T-helper 2 cell treated with Interferon-gamma antibody and Interleukin-4, amounts not matched to agents 100 ng/mL and 5 ng/mL, for 36 hours (primary cell): ENCODE data around the gene GLG1. TPM values are rescaled to one million over a fixed set of nuclear protein-coding genes. Genes with fewer than 3 reads are reported as not detected.
"Not testable (repeated sequence)": the region's sequence is repeated elsewhere in the genome, so short reads cannot be mapped to it uniquely, and the experiment has no call there.

Experiments
- intact Hi-C: fragments of 100-400 bp; cut with micrococcal nuclease; formaldehyde crosslinking; loops from one replicate; pipeline ENCODE4 v1.15.1; 2023
- total RNA-seq: library from RNA; stranded (reverse); gene quantifications from 2 replicates; pipeline ENCODE4 v1.2.3, GENCODE V29; 2022

Gene GLG1
- total RNA-seq, 1 donor from 2014 or later, result 93.7 TPM

DNA sequence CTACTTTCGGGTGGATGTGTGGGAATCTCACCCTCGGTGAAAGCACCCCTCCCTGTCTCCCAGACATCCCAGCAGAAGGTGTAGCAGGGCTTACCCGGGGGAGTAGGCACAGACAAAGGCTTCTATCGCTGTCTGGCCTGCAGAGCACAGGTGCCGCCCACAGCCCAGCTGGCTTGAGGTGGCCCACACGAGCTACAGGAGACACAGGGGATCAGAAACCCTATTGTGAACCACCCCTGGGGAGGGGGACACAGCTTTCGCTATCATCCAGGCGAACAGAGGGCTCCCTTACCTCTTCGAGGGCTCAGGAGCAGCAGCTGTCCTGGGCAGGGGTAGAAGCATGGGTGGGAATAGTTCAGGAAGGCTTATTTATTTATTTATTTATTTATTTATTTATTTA lies 193.4 kb downstream of the GLG1 start:
- intact Hi-C loops, result not testable (repeated sequence)

DNA sequence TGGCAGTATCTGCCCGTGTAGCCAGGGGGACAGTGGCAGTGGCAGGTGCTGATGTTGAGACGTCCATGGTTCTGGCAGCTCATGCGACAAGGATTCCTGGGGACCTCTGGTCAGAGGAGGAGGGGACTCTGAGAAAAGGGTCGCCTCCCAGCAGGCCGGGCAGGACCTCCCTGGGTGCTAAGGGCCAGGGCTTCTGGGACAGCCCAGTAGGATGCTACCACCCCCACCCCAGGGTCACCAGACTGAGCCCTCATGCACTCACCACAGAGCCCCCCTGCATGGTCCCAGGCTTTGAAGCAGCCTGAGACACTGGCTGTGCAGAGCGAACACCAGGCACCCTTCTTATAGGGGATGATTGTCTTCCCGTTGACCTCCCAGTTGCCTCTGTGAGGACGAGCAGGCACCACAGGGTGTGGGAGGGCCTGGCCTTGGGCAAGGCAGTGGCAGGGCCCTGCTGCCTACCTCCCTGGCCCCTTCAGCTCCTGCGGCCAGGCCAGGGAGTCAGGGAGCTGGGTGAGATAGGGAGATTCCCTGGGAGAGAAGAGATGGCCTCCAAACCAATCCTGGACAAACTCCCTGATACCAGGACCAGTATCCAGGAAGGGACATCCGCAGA lies 194.0 kb downstream of the GLG1 start:
- intact Hi-C loops, result not testable (repeated sequence)

DNA sequence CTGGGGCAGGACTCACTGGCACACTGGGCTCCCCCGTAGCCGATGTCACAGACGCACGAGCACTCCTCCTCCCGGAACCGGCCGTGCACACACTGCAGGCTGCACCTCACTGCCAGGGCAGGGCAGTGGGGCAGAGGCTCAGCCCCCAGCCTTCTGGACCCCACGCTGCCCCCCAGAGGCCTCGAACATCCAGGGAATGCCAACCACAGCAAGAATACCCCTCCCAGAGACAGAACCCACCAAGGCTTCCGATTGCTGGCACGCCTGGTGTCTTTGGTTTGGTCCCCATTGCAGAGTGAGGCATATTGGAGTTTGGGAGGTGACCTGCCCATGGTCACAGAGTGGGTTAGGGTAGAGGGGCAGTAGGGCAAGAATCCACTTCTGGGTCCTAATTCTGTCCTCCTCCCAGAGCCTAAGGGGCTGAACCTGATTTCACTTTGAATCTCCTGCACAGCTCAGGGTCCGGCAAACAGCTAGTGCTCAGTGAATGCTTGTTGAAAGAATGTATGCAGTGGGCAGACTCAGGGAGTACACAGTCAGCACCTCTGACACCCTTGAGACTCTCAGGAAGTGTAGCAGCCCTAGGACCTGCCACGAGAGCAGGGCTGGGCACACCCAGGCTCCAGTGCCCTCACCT lies 194.7 kb downstream of the GLG1 start:
- intact Hi-C loops, result not testable (repeated sequence)

DNA sequence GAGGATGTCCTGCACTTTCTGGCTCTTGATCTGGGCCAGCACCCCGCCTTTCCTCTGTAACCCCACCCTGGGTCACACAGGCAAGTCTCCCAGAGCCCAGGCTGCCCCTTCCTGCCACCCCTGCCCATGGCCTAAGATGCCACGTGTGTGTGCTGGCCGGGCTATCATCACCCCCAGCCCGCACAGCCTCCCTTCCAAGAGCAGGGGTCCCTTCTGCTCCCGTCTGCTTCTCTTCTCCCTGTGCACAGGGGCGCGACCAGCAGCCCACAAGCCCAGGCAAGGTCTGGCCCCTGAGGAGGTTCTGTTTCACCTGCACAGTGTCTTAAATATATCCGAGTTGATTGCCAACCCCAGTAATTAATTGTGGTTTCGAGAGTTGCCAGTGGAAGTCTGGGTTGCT lies 195.9 kb downstream of the GLG1 start:
- intact Hi-C loops, result not testable (repeated sequence)

DNA sequence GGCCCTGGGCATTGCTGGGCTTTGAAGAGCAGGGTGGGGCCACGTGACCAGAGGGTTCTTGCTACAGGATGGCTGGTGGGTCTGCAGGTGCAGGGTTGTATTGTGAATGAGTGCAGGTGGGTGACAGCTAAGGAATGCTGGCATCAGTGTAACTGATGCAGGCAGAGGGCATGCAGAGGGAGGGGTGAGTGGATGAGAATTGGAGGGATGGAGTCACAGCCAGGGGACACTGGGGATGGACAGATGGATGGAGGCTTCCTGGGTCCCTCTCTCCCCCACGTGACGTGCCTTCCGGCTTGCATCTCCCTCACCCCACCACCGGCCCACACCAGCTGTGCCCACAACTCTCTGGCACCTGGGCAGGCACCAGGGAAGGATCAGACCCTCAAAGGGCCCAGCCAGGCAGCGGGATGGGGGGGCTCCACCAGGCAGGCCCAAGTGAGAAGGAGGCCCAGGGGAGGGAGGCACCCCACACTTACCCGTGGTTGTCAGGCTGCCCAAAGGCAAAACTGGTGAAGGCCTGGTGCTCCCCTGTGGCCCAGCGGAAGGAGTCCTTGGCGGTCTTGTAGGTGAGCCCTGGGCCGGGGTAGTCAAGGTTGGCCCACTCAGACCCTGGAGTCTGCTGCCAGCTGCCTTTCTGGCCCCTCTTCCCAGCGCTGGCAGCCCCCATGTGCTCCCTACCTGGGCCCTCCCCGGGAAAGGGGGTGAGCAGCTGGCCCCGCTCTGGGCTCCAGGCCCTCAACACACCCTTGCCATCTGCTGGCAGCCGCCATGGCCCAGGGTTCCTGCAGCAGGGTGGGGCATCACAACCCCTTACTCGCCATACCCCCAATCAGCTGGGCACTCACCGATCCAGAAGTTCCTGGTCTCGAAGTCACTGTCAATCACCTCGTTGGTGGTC lies 196.6 kb downstream of the GLG1 start:
- intact Hi-C loops, result not testable (repeated sequence)

DNA sequence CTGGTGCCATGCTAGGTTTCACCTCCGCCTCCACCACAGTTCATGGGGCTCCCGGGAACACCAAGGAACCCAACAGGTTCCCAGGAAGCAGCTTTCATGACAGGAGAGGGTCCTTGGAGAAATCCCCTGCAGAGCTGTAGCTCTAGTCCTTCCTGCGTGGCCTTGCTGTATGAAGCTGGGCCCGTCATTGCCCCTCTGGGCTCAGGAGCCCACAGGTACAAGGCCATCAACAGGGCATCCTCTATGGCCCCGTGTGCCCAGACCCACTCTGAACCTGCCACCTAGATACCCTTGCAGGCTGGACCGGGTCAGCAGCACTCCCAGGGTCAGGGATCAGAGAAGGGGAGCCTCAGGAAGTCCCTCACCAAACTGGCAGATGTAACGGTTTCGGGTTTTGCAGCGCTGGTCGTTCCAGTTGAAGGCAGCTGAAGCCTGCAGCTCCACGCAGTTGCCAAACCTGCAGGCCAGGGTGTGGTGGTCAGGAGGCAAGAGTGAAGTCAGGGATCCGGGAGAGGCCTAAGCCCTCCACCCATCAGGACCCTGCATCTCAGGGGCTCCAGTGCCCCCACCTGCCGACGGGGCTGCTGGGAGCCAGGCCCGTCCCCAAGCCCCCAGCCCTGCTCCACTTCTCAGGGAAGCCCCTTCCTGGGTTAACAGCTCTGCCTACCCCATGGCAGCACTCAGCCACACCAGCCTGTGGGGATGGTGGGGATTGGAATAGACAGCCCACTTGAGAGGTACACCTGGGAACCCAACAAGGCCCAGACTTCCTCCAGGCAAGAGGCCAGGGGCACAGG lies 197.5 kb downstream of the GLG1 start:
- intact Hi-C loops, result not testable (repeated sequence)

DNA sequence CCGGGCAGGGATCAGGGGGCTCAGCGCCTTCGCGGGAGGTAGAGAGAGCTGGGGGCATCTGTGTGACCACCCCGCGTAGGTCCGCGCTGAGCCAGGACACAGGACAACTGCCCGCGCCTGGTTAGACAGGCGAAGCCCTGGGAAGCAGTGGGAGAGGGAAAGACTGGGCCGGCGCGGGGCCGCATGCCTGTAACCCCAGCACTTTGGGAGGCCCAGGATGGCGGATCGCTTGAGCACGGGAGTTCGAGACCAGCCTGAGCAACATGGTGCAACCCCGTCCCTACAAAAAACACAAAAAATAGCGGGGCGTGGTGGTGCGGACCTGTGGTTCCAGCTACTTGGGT lies 199.6 kb downstream of the GLG1 start:
- intact Hi-C loops, result not testable (repeated sequence)

DNA sequence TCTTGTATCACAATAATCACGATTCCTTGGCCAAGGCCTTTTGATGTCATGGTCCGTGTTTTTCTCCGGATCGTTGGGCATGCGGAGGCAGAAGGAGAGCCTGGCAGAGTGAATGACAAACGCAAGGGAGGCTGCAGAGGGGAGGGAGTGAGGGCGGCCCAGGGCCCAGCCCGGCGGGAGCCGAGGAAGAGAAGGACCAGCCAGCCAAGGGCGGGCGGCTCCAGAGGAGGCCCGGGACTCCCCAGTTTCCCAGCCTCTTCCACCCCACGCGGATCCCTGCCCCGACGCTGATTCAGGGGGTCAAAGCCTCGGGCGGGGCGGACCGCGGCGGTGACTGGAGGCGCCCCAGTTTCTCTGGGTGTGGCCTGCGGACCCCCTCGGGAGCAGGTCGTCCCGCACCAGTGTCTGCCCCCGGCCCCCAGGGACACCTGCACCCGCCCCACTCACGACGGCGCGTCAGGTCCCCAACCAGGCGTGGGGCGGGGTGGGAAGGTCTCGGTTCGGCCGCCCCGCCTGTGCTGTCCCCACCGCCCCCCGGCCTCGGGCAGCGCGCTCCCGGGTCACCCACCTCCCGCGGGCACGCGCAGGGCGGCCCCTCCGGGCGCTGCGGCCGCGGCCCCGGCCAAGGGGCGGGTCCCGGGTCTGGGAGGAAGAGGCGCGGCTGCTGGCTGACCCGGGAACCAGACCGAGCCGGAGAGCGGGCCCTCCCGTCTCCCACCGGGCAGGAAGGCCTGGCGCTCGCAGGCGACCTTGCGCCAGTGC lies 200.1 kb downstream of the GLG1 start:
- intact Hi-C loops, result not testable (repeated sequence)

DNA sequence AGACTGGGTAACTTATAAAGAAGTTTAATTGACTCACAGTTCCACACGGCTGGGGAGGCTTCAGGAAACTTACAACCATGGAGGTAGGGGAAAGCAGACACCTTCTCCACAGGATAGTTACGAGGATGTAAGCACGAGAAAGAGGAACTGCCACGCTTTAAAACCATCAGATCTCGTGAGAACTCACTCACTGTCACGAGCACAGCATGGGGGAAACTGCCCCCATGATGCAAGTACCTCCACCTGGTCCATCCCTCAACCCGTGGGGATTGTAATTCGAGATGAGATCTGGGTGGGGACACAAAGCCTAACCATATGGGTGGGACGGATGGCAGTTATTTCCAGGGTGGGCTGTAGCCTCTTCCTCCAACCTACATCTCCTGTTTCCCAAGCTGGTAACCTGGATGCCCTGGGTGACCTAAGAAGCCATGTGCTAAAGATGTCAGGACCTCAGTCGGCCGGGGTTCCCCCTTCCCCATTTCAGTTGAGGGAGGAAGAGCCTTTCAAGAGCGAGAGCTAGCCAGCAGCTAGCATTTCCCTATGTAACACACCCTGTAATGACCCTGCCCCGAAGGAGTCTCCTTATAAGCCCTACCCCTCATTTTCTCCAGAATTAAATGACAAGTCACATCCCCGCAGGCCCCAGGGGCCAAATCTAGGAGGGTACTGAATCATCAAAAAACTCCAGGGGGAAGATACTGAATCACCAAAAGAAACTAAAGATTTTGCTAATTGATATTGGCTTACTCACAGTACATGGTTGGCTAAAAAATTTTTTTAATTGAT lies 202.6 kb downstream of the GLG1 start:
- intact Hi-C loops, result not testable (repeated sequence)

DNA sequence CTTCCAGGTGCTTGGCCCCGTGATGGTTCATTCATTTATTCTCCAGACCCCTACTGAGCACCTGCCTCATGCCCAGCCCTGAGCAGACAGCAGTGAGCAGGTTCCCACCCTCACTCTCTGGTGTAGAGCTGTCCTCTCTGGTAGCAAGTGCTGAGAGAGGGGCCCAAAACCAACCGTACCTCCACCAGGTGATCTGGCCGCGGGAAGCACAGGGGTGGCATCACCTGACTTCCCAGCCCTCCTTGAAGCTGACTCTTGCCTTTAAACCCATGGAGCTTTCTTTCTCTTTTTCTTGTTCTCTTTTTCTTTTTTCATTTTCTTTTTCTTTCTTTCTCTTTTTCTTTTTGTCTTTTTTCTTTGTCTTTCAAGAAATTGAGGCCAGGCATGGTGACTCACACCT lies 206.7 kb downstream of the GLG1 start:
- intact Hi-C loops, result not testable (repeated sequence)

DNA sequence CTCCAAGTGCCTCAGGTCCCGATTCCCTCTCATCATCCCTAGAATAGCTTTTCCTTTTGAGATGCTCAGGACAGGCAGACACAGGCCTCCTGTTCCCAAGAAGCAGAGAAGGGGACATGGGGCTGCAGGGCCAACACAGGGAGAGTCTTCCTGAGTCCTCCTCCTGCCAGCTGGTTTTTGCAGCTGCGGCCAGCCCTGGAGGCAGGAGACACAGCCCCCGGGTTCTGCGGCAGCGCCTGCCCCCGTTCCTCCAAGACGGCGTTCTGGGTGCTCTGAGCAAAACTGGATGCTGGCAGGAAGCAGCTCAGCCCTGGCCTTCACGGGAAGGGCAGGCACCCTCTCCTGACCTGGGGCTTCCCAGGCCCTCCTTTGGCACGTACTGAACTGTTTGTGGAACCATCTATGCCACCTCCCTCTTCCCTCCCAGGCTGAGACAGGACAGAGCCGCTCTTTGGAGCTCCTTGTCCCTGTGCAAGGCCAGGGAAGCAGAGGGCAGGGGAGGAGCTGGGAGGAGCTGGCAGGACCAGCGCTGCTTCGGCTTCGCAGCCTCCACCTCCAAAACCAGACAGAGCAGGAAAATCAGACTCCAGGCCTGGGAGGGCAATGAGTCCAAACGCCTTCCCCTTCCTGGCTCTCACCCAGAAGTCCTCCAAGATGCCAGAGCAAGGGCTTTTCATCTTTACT lies 208.6 kb downstream of the GLG1 start:
- intact Hi-C loops, result not testable (repeated sequence)

Other genes starting within 250 kb of the GLG1 start
- 1.2 and 1.7 TPM in 2 replicates for gene NPIPB15, start 230.8 kb downstream of the GLG1 start, total RNA-seq
- 0.57 and 1.5 TPM in 2 replicates for gene CLEC18B, start 185.6 kb downstream of the GLG1 start, total RNA-seq
- 93.9 and 96.9 TPM in 2 replicates for gene RFWD3, start 59.8 kb upstream of the GLG1 start, total RNA-seq
- gene MLKL, start 93.7 kb upstream of the GLG1 start, total RNA-seq, result 27.4 and 29.2 TPM in 2 replicates
- 0.34 and 0.75 TPM in 2 replicates for gene FA2H, start 167.7 kb upstream of the GLG1 start, total RNA-seq